ENCODE data around the gene AOX1.
"Not testable (repeated sequence)": the region's sequence is repeated elsewhere in the genome, so short reads cannot be mapped to it uniquely, and the experiment has no call there.

Gene AOX1

DNA sequence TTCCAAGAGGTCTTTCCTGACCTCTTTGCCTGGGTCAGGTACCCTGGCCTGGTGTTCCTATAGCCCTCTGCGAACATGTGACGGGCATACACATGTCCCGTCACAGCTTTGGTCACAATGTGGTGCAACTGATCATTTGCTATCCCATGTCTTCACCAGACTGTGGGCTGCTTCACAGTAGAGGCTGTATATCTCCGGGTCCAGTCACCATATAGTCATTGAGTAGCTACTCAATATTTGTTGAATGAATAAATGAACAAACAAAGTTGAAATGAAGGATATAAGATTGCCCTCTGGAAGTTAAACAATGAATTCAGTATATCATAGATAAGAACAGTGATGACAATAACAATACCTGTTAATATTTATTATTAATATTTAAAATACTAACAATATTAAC is 16.8 kb downstream of the AOX1 start:
- DNase-seq (ENCODE audit: low read depth): no peak

- DNase-seq (ENCODE audit: low read depth): no peak
Observed at GRCh38 chr2:200603972-200604371, 18.2 kb downstream of the AOX1 start.

DNA sequence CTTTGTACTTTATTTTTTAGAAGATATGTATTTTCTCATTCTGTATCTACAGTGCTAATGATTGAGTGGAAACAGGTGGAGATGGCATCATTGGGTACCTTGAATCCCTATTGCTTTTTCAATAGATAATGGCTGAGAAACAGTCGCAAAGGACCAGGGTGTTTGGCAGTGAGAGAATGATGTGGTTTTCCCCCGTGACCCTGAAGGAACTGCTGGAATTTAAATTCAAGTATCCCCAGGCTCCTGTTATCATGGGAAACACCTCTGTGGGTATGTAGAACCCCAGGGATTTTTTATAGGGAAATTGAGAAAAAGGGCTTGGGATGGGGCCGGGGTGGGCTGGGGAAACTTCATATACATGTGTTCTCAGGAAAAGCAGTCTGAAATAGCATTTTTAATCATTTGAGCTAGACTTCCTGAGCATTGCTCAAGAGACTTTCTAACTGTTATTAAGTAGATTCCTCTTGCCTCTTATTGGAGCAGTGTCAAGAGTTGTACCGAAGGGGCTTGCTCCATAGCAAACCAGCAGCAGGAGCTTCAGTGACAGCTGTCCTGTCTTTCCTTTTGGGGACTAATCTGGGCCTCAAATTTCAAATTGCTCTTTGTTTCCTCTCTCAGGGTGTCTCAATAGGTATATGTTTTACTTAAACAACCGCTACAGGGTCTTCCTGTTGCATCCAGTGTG is 18.9 kb downstream of the AOX1 start:
- DNase-seq (ENCODE audit: low read depth): no peak

DNA sequence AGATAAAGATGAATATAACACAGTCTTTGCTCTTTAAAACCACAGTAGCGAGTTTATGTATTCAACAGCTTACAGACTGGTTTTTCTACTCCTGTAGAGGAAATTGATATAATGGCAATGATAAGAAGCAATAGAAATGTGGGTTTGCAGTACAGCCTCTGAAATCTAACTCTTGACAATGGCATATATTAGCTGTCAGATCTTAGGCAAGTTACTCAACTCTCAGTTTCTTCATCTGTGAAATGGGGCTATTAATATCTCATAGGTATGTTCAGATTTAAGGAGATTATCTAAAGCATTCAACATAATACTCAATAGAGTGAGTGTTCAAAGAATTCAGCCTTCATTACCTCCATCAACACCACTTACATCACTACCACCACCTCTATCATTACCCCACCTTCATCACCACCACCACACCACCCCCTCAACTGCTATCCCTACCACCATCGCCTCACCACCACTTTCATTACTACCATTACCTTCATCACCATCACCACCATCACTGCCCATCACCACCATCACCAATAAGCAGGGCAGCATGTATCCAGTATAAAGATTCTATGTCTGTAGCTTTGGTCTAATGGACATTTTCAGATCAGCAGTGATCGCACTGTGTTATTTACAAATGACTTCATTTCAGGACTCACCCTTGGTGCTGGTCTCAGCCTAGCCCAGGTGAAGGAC is 22.7 kb downstream of the AOX1 start:
- DNase-seq (ENCODE audit: low read depth): no peak

- DNase-seq (ENCODE audit: low read depth): peak; percentile 77
Observed at GRCh38 chr2:200609028-200609614, 23.3 kb downstream of the AOX1 start.

- not testable (repeated sequence) for DNase-seq (ENCODE audit: low read depth)
Observed at GRCh38 chr2:200610217-200610616, 24.4 kb downstream of the AOX1 start.

DNA sequence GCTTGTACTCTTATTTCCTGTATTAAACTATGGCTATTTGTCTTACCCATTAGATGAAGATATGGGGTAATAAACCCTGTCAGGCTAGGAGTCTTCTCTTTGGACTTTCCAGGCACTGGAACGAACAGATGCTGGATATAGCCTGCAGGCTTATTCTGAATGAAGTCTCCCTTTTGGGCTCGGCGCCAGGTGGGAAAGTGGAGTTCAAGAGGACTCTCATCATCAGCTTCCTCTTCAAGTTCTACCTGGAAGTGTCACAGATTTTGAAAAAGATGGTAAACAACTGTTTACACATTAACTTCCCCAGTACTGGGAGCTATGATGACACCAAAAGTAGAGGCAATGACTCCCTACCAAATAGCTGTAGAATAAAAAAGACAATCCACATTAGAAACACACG is 27.9 kb downstream of the AOX1 start:
- DNase-seq (ENCODE audit: low read depth): no peak

DNA sequence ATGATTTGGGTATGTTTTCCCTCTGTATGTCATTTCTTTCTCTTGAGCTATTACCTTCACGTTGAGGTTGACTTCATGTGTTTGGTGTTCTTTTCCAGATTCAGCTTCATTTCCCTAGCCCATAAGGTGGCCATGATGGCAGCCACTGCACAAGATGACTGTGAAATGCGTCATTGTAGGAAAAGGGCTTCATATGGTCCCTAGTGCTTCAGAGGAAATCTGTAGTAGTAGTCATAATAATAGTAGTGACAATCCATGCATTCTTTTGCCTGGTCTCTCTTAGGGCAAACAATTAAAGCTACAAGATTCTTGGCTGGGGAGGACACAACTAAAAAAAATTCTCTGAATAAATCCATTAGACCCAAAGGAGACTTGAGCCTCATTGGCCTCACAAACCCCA is 28.4 kb downstream of the AOX1 start:
- DNase-seq (ENCODE audit: low read depth): no peak

DNA sequence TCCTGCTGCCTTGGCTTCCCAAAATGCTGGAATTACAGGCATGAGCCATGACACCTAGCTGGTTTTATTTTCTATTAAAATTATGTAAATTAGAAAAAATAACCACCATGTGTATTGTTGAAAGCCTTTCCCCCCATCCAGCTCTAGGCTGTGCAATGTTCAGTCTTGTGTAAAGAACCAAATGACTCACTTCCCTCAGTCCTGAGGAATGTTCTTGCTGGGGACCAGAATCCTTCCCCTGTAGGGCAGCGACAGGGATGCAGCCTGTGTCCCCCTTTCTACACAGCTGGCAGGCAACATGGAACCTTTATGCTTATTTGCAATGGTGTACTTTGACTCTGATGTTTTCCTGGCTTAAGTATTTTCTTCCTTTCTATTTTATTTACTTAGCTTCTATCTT is 29.4 kb downstream of the AOX1 start:
- no peak for DNase-seq (ENCODE audit: low read depth)

GRCh38 chr2:200616193-200616592 is 30.4 kb downstream of the AOX1 start:
- DNase-seq (ENCODE audit: low read depth): no peak

DNA sequence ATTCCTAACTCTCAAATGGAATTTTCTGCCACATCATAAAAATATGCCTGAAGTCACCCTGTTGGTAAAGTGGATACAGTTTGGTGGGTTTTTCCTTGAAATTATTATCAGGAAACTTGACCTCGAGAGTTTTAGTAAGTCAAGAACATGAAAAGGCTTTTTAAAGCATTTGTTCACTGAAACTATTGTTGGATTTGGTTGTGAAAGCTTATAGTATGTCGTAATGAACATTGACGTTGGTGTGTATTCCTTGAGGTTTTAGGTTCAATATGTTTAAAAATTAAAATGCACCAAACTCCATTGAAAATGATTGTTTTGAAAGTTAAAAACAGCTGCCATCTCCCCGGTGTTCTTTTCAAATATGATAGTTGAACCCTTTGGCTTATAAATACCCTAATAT is 30.8 kb downstream of the AOX1 start:
- DNase-seq (ENCODE audit: low read depth): no peak

DNA sequence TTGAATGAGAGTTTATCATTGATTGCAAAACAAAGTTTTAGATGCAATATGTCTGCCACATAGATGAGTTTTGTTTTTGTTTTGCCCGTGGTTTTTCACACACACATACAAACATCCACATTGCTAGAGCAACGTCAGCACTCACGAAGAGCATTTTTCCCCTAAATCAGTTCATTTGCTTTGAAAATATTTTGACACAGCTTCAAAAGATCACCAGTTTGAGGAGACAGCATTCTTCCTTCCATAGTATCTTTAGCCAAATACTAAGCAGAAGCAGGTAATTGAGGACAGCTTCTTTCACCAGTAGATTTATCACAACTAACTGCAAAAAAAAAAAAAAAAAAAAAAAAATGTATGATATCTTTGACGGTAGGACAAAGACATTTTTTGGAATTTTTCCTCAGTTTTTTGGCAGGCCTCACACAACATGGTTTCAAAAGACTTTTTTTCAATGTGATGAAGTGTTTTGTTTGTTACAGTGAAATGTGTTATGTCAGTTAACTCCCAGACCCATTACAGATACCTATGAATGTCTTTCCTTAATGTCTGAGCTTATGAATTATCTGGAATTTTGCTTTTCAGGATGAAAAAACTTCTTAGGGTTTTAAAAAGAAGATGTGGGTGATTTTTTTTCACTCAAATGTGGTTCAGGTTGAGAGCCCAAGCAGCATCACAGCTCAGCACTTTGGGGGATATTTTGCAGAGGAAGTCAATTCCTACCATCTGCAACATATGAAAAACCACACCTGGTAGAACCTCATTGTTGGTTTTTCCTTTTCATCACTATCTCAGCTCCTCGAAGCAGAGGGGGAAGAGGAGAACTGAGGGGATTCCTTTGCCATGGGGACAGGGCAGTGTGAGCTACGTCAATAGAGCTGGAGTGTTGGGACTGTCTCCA is 31.6 kb downstream of the AOX1 start:
- no peak for DNase-seq (ENCODE audit: low read depth)

DNA sequence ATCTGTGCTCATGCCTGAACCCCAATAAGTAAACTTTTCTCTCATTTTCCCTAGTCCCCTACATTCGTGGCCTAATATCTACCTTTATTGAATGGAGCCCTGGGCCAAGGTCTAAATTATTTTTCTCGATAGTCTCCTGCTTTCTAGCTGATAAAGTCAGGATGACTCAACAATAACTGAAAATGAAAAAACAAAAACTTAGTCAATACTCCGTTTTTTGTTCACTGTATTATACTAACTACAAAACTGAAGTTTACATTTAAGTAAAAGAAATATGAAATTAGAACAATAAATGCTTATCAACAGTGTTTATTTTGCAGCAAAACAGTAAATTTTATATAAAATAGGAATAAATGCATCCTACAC is 32.2 kb downstream of the AOX1 start:
- DNase-seq (ENCODE audit: low read depth): no peak

DNA sequence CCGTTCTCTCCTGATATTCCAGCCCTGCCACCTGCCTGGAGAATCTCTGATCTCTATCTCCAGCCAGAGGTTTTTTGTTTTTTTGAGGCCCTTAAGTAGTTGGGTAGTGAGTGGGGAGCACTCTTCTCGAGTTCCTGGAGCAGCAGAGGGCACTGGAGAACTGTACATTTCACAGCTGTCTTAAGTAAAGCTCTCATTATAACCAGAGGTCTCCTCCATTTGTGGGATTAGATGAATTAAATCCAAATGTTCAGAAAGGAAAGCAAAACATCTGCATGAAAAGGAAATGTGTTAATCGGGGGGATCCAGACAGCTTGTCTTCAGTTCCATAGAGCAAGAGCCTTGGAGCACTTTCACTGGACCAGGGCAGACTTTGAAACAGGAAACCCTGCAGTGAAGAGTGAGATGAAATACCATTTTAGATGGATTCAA is 32.8 kb downstream of the AOX1 start:
- DNase-seq (ENCODE audit: low read depth): no peak

DNA sequence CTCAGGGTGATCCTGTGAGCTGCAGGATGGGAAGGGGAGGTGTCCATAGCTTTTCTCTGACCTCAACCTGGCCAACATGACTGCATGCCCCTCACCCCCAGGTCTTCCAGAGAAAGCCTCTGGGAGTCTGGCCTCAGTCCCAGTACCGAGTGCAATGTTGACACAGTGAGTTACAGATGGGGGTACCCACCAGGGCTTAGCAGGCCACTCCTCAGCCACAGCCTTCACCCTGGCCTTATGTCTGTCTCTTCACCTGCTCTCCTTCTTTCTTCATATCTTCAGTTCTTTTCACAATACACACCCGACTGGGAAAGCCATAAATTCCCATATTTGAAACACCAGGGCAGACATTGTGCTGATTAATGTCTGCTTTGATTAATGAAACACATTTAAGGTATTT is 33.5 kb downstream of the AOX1 start:
- no peak for DNase-seq (ENCODE audit: low read depth)

GRCh38 chr2:200620606-200621390 is 35.0 kb downstream of the AOX1 start:
- no peak for DNase-seq (ENCODE audit: low read depth)

DNA sequence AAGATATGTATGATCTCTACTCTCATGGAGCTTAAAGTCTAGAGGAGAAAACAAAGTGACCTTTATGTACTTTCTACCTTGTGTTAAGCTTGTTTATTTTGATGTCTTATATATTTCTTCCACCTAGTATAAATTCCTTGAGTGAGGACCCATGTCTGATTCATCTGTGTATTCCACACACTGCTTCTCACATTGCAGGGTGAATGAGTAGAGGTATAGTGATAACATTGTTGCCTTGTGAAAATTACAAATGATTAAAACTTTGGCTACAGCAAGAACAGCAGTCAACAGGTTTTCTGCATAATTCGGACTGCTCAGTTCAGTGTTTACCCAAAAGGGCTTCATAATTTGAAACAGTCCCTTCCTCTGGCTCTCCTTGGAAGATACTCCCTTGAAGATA is 36.3 kb downstream of the AOX1 start:
- no peak for DNase-seq (ENCODE audit: low read depth)

DNA sequence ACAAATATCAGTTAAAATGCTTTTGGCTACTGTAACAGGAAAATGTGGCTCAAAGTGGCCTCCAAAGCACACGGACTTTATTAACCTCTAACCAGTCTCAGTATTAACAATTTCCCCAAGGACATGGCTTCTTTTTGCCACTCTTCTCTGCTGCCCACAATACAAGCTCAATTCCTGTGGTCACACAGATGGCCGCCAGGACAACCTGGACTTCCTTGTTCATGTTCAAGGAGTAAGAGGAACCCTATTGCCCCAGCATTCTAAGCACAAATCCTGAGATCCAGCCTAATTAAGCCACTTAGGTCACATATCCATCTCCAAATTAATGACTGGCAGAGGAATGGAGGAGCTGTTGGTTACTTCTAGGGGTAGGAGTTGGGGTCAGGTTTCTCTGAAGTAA is 38.2 kb downstream of the AOX1 start:
- DNase-seq (ENCODE audit: low read depth): no peak

DNA sequence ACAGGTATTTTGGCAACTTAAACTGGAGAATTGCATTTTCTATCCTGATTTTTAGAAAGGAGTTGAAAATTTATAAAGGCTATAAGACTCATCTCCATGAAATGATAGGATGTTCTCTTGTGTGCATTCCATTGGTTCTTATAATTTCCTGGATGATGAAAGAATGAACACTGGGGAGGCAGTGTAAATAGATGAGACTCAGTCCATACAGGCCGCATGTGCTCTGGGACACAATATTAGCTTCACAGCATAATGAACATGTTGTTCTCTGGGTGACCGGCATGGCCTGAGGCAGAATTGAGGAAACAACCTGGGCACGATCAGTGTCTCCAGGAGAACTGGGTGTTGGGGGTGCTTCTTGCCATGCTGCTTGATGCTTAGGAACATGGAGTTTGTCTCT is 38.8 kb downstream of the AOX1 start:
- no peak for DNase-seq (ENCODE audit: low read depth)

- no peak for DNase-seq (ENCODE audit: low read depth)
Observed at GRCh38 chr2:200625282-200625681, 39.5 kb downstream of the AOX1 start.

GRCh38 chr2:200625958-200626363 is 40.1 kb downstream of the AOX1 start:
- no peak for DNase-seq (ENCODE audit: low read depth)
